Ishikawa (cell line): ENCODE measurements around the gene TECTB.

Experiments used
- CEBPB ChIP-seq: IDR thresholded peaks from 2 replicates; pipeline ENCODE4 v1.6.1; 2012
- CREB1 ChIP-seq: IDR thresholded peaks from 2 replicates; pipeline ENCODE4 v1.6.1; 2012; ENCODE audit warnings: low read depth
- EGR1 ChIP-seq: IDR thresholded peaks from 2 replicates; pipeline ENCODE4 v1.6.1; 2012
- EP300 ChIP-seq: IDR thresholded peaks from 2 replicates; pipeline ENCODE4 v1.6.1; 2012; ENCODE audit warnings: borderline replicate concordance
- FOXM1 ChIP-seq: IDR thresholded peaks from 2 replicates; pipeline ENCODE4 v1.6.1; 2012; ENCODE audit warnings: low read depth, borderline replicate concordance
- NFIC ChIP-seq: IDR thresholded peaks from 2 replicates; pipeline ENCODE4 v1.6.1; 2012
- RAD21 ChIP-seq: IDR thresholded peaks from 2 replicates; pipeline ENCODE4 v1.6.1; 2012; ENCODE audit warnings: low read depth
- TAF1 ChIP-seq: IDR thresholded peaks from 2 replicates; pipeline ENCODE4 v1.6.1; 2012; ENCODE audit warnings: low read depth, mild to moderate bottlenecking
- TCF12 ChIP-seq: IDR thresholded peaks from 2 replicates; pipeline ENCODE4 v1.6.1; 2012; ENCODE audit warnings: low read depth
- TEAD4 ChIP-seq: IDR thresholded peaks from 2 replicates; pipeline ENCODE4 v1.6.1; 2012
- YY1 ChIP-seq: IDR thresholded peaks from 2 replicates; pipeline ENCODE4 v1.6.1; 2012; ENCODE audit warnings: low read depth
- ZBTB7A ChIP-seq: IDR thresholded peaks from 2 replicates; pipeline ENCODE4 v1.6.1; 2012; ENCODE audit warnings: low read depth
- TF ChIP-seq, protein P1 (sequence below): IDR thresholded peaks from 2 replicates; pipeline ENCODE4 v1.6.1; 2012
- TF ChIP-seq, protein P2 (sequence below): IDR thresholded peaks from 2 replicates; pipeline ENCODE4 v1.6.1; 2012
- TF ChIP-seq, protein P3 (sequence below): IDR thresholded peaks from 2 replicates; pipeline ENCODE4 v1.6.1; 2012; ENCODE audit warnings: low read depth, mild to moderate bottlenecking

TECTB gene

DNA sequence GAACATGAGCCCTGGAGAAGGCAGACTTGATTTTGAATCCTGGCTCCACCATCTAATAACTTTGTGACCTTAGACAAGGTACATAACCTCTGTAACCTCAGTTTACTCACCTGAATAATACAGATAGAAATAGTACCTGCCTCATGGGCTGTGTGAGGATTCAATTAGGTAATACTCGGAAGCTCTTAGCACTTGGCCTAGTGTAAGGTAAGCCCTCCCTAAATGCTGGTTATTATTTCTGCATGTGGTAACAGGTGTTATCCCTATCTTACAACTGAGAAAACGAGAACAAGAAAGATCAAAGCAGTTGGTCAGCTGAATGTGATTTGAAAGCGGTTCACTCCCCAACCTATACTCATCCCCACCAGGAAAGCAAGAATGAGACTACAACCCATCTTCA, 62.0 kb downstream of the TECTB start:
- TF ChIP-seq EP300 (no peak), FOXM1 (no peak), CEBPB (no peak), TCF12 (no peak), EGR1 (no peak), YY1 (no peak)
- TF ChIP-seq, protein P1, sequence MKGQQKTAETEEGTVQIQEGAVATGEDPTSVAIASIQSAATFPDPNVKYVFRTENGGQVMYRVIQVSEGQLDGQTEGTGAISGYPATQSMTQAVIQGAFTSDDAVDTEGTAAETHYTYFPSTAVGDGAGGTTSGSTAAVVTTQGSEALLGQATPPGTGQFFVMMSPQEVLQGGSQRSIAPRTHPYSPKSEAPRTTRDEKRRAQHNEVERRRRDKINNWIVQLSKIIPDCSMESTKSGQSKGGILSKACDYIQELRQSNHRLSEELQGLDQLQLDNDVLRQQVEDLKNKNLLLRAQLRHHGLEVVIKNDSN = no peak
- TF ChIP-seq, protein P2, sequence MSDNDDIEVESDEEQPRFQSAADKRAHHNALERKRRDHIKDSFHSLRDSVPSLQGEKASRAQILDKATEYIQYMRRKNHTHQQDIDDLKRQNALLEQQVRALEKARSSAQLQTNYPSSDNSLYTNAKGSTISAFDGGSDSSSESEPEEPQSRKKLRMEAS = no peak

DNA sequence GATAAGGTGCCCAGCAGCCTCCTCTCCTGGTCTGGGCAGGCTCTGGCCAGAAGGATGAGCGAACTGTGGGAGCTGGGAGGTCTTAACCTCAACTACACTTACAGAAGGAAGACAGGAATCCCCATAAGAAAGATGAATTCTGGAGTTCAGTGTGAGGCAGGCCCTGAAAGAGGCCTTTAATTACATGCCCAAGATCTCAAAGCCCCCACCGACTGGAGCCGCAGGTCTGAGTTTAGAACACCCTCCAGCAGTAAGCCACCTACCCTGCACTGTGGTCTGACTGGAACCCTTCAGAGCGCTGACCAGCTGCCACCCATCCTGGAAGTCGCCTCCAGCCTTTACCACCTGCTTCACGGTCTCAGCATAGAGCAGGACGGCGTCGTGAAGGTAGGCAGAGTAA, 62.5 kb downstream of the TECTB start:
- TF ChIP-seq NFIC (no peak), EP300 (no peak), FOXM1 (no peak), TAF1 (no peak), TCF12 (no peak), CEBPB (no peak), EGR1 (no peak), TEAD4 (no peak), CREB1 (no peak), ZBTB7A (no peak), YY1 (no peak), RAD21 (no peak)
- TF ChIP-seq, protein P2 = no peak
- TF ChIP-seq, protein P3, sequence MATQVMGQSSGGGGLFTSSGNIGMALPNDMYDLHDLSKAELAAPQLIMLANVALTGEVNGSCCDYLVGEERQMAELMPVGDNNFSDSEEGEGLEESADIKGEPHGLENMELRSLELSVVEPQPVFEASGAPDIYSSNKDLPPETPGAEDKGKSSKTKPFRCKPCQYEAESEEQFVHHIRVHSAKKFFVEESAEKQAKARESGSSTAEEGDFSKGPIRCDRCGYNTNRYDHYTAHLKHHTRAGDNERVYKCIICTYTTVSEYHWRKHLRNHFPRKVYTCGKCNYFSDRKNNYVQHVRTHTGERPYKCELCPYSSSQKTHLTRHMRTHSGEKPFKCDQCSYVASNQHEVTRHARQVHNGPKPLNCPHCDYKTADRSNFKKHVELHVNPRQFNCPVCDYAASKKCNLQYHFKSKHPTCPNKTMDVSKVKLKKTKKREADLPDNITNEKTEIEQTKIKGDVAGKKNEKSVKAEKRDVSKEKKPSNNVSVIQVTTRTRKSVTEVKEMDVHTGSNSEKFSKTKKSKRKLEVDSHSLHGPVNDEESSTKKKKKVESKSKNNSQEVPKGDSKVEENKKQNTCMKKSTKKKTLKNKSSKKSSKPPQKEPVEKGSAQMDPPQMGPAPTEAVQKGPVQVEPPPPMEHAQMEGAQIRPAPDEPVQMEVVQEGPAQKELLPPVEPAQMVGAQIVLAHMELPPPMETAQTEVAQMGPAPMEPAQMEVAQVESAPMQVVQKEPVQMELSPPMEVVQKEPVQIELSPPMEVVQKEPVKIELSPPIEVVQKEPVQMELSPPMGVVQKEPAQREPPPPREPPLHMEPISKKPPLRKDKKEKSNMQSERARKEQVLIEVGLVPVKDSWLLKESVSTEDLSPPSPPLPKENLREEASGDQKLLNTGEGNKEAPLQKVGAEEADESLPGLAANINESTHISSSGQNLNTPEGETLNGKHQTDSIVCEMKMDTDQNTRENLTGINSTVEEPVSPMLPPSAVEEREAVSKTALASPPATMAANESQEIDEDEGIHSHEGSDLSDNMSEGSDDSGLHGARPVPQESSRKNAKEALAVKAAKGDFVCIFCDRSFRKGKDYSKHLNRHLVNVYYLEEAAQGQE = no peak
- TF ChIP-seq, protein P1 = no peak

DNA sequence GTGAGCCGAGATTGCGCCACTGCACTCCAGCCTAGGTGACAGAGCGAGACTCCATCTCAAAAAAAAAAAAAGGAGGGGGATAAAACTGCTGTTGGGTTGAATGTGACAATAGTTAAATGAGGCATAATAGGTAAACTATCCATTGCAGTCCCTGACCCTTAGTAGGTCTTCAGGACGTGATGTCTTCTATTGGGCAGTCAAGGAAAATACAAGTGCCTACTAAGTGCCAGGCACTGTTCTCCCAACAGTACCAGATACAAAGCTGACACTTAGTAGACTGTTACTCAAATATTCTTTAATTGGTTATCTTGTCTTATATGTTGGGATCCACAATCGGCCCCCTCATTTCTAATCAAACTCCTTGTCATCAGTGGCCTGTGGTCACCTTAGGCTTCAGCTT, 63.6 kb downstream of the TECTB start:
- TF ChIP-seq YY1 = no peak
- no peak for TF ChIP-seq CREB1
- TF ChIP-seq ZBTB7A = no peak
- TF ChIP-seq, protein P3 = no peak
- TF ChIP-seq TAF1 = no peak
- TF ChIP-seq, protein P2 = no peak
- TF ChIP-seq, protein P1 = no peak
- TF ChIP-seq FOXM1 = no peak
- no peak for TF ChIP-seq RAD21
- no peak for TF ChIP-seq CEBPB
- no peak for TF ChIP-seq NFIC
- TF ChIP-seq EGR1 = no peak

DNA sequence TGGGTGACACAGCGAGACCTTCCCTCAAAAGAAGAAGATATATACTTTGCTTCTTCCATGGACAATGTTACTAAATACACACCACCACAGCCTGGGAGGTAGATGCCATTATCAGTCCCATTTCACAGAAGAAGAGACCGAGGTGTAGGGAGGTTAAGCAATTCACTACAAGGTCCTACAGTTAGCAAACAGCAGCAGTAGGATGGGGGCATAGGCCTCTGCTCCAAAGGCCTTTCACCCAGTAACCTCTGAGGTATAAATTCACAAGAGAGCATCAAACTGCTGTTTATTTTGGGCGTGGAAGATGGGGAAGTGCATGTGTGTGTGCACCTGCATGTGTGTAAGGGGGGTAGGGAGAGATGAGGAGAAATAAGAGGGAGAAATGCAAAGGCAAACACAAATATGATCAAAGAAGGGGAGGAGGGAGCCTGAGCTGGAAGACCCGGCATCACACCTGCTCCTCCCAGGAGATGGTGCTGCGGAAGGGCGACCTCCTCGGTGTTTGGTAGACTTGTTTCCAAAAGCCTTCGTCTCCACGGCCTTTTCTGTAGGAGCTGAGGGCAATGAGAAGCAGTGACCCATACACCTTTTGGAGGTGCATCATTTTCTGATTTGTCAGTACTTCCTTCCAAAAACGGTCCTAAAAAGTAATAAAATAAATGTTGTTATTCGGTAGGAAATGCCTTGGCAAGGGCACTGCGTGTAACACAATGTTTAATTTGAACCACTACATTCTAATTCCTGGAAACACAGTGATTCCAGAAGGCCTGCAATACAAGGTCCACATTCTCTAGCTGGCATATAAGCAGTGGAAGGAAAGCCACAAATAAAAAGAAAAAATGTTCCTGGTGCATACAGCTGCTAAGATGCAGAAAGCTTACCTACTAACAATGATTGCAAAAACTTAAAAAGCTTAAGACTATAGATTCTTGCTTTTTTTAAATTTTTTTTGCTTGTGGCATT, 64.8 kb downstream of the TECTB start:
- TF ChIP-seq, protein P1 = no peak
- TF ChIP-seq, protein P2 = no peak
- TF ChIP-seq CREB1 = no peak
- TF ChIP-seq NFIC = no peak
- TF ChIP-seq, protein P3 = no peak
- TF ChIP-seq EP300 = no peak
- TF ChIP-seq TAF1 = no peak
- TF ChIP-seq YY1 = no peak
- TF ChIP-seq RAD21 = no peak
